Right kidney (tissue), 1 donor: ENCODE data around the gene DDX1.

ENCODE experiments used
- DNase-seq: peaks from one replicate; pipeline ENCODE4 v3.0.0-alpha.2; 2016

DDX1 gene

GRCh38 chr2:15645300-15645699 lies 53.6 kb downstream of the DDX1 start:
- no peak for DNase-seq

GRCh38 chr2:15645720-15646385 lies 54.2 kb downstream of the DDX1 start:
- no peak for DNase-seq

- no peak for DNase-seq
Measured at GRCh38 chr2:15646661-15647060, 55.0 kb downstream of the DDX1 start.

GRCh38 chr2:15647622-15648590 lies 56.2 kb downstream of the DDX1 start:
- DNase-seq: no peak

GRCh38 chr2:15648593-15649525 lies 57.2 kb downstream of the DDX1 start:
- no peak for DNase-seq

GRCh38 chr2:15649561-15650255 lies 58.0 kb downstream of the DDX1 start:
- DNase-seq: peak; percentile 62

GRCh38 chr2:15650616-15651366 lies 59.1 kb downstream of the DDX1 start:
- peak; percentile 59 for DNase-seq

- DNase-seq: no peak
Measured at GRCh38 chr2:15651367-15651727, 59.7 kb downstream of the DDX1 start.

GRCh38 chr2:15652252-15652651 lies 60.6 kb downstream of the DDX1 start:
- peak; percentile 49 for DNase-seq

GRCh38 chr2:15652801-15653200 lies 61.1 kb downstream of the DDX1 start:
- DNase-seq: peak; percentile 70

- no peak for DNase-seq
Measured at GRCh38 chr2:15653806-15654726, 62.4 kb downstream of the DDX1 start.

- no peak for DNase-seq
Measured at GRCh38 chr2:15654727-15655073, 63.0 kb downstream of the DDX1 start.

- DNase-seq: no peak
Measured at GRCh38 chr2:15655123-15655887, 63.6 kb downstream of the DDX1 start.

GRCh38 chr2:15656090-15656489 lies 64.4 kb downstream of the DDX1 start:
- no peak for DNase-seq

GRCh38 chr2:15657759-15658158 lies 66.1 kb downstream of the DDX1 start:
- DNase-seq: no peak

GRCh38 chr2:15658911-15659310 lies 67.2 kb downstream of the DDX1 start:
- DNase-seq: no peak

GRCh38 chr2:15660491-15661294 lies 69.0 kb downstream of the DDX1 start:
- DNase-seq: no peak

GRCh38 chr2:15661295-15661569 lies 69.6 kb downstream of the DDX1 start:
- DNase-seq: no peak

- no peak for DNase-seq
Measured at GRCh38 chr2:15662026-15662425, 70.4 kb downstream of the DDX1 start.
